HG02571 (cell line): ENCODE measurements around the gene BBC3.
A peak's percentile ranks its signal among the peaks of the same experiment; 100 is the strongest.
"Not testable (repeated sequence)": the region's sequence is repeated elsewhere in the genome, so short reads cannot be mapped to it uniquely, and the experiment has no call there.

Source experiments
- ATAC-seq: cut with Tn5 transposase; IDR thresholded peaks from one replicate; pipeline ENCODE4 v1.9.1; 2021; ENCODE audit warnings: mild to moderate bottlenecking, moderate library complexity; ENCODE audit not compliant: unreplicated experiment

The BBC3 gene

DNA sequence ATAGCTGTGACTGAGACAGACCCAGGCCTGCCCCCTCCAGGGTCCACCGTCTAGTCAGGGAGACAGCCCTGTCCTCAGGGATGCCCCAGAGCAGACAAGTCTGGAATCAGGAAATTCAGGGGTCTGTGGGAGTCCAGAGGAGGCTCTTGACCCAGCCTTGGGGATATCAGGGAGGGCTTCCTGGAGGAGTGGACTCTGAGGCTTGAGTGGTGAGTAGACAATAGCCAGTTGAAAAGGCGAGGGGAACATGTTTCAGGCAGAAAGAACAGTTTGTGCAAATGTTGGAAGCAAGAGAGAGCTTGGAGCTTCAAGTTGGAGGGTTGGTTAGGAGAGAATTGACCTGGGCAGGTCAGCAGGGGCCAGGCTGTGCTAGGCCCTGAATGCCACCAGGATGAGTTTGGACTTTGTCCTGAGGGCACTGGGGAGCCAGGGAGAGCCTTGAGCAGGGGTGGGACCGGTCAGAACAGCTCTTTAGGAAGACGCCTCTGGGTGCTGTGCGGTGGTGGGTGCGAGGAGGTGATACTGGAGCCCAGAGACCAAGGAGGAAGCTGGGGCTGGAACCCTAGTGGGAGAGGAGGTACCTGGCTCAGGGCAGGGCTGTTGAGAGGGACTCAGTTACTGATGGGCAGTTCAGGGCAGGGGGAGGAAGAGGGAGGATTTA lies 28.0 kb upstream of the BBC3 start:
- ATAC-seq = no peak

GRCh38 chr19:47258434-47258833 lies 27.4 kb upstream of the BBC3 start:
- no peak for ATAC-seq

GRCh38 chr19:47257411-47258169 lies 26.6 kb upstream of the BBC3 start:
- no peak for ATAC-seq

DNA sequence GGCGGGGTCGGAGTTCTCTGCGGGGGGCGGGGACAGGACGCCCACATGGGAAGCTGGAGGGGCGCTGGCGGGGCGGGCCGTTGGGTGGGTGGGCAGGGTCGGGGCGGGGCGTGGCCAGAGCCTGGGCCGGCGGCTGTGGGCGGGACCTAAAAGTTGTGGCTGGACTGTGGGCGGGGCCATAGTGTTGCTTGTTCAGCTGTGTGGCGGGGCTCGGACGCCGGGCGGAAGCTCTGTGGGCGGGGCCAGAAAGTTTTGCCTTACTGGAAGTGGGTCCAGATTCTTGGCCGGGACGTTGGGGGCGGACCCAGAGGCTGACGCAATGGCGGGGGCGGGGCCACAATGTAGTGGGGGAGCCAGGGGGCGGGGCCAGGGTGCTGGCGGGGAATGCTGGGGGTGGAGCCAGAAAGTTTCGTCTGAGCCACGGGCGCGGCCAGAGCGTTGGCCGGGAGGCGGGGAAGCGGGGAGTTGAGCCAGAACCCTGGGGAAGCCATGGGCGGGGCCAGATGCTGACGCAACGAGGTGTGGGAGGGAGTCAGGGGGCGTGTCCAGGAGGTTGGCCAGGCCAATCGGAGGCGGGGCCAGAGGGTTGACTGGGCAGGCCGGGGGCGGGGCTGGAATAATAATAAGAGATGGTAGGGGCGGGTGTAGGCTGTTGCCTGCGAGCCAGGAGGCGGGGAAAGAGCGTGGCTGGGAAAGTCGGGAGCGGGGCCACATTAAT lies 25.9 kb upstream of the BBC3 start:
- ATAC-seq = peak; percentile 68

- peak; percentile 43 for ATAC-seq
Measured at GRCh38 chr19:47255879-47256692, 25.1 kb upstream of the BBC3 start, which contains the start of gene CCDC9. Gene CCDC9 (plus strand): TSS chr19:47256525. CDS start chr19:47258401, 1,876 bp downstream.

GRCh38 chr19:47253970-47254369 lies 23.0 kb upstream of the BBC3 start:
- ATAC-seq = no peak

GRCh38 chr19:47253467-47253881 lies 22.5 kb upstream of the BBC3 start:
- no peak for ATAC-seq

DNA sequence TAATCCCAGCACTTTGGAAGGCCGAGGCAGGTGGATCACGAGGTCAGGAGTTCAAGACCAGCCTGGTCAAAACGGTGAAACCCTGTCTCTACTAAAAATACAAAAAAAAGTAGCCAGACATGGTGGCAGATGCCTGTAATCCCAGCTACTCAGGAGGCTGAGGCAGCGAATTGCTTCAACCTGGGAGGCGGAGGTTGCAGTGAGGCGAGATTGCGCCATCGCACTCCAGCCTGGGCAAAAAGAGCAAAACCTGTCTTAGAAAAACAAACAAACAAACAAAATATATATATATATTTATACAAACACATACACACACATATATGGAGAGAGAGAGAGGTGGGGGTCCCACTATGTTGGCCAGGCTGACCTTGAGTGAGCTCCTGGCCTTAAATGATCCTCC lies 22.0 kb upstream of the BBC3 start:
- ATAC-seq = not testable (repeated sequence)

- no peak for ATAC-seq
Measured at GRCh38 chr19:47247308-47247990, 16.4 kb upstream of the BBC3 start.

GRCh38 chr19:47243776-47244547 lies 13.0 kb upstream of the BBC3 start:
- ATAC-seq = peak; percentile 37

DNA sequence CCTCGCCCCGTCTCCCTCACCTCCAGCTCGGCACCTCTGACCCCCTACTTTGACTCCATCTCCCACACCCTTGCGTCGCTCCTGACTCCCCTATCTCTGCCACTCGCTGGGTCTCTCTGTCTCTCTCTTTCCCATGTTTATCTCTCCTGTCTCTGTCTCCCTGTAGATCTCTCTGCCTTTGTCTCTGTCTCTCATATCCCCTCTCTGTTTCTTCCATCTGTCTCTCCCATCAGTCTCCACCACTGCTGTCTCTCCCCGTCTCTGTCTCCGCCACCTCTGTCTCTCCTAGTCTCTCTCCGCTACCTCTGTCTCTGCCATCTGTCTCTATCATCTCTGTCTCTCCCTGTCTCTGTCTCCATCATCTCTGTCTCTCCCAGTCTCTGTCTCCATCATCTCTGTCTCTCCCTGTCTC lies 12.4 kb upstream of the BBC3 start:
- ATAC-seq = no peak

DNA sequence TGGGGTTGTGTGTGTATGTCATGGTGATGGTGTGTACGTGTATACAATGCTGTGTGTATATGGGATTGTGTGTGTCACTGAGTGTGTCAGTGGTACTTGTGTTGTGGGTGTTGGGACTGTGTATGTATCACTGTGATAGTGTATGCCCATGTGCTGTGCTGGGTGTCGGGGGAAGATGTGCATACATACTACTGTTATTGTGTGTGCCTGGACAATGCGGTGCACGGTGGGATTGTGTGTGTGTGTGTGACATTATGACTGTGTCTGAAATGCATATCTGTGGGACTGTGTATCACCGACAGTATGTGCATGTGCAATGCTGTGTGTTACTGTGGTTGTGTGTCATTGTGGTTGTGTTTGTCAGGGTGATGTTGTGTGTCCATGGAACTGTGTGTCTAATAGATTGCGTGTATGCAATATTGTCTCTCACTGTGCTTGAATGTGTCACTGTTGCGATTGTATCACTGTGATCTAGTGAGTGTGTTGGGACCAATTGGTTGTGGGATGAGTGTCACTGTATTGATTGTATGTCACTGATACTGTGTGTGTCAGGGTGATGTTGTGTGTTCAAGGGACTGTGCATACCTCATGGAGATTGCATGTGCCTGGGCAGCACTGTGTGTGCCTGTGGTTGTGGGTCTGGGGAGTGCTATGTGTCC lies 11.0 kb upstream of the BBC3 start:
- ATAC-seq = no peak

- no peak for ATAC-seq
Measured at GRCh38 chr19:47240996-47241918, 10.3 kb upstream of the BBC3 start.

DNA sequence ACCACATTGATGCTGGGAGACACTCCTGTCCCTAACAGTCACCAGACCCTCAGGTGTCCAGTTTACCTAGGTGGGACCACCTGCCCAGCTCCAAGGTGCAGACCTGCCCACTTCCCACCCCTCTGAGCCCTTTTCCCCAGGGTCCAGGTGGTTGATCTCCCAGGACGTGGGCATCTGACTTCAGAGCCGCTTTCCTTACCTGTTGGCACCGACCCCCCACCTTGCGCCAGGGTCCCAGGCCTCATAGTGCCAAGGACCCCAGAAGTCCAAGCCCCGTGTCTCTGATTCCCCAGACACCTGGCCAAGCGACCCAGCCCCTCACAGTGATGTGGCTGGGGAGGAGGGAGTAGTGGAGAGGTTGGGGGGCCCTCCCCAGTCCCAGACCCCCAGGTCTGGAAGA lies 9.6 kb upstream of the BBC3 start:
- ATAC-seq = no peak

DNA sequence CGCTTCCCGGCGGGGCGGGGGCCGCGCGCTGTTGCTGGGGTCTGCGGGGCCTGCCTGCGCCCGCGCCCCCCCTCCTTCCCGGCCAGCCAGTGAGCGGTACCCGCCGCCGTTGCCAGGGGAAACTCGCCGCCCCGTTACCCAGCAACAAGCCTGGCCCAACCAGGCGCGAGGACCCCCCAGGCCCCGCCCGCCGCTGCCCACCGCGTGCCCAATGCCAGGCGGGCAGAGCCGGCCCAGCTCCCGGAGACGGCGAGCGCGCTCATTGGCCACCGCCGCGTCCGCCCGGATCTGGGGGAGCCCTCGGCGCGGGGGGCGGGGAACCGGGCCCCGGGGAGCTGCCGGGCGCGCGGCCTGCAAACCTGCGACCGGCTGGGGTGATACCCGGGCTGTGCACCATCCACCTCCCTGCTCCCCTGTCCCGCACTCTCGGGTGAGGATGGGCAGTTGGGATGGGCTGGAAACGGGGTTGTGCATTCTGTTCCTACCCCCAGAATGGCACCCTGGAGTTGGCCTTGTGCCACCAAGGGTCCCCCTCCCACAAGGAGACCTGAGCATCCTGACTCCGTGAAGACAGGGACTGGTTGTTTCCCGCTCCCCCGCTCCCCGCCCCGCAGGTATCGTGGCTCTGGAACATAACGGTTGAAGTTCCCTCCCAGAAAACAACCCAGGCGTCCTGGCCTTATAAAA lies 8.8 kb upstream of the BBC3 start:
- no peak for ATAC-seq

GRCh38 chr19:47239152-47239551 lies 8.2 kb upstream of the BBC3 start:
- no peak for ATAC-seq

DNA sequence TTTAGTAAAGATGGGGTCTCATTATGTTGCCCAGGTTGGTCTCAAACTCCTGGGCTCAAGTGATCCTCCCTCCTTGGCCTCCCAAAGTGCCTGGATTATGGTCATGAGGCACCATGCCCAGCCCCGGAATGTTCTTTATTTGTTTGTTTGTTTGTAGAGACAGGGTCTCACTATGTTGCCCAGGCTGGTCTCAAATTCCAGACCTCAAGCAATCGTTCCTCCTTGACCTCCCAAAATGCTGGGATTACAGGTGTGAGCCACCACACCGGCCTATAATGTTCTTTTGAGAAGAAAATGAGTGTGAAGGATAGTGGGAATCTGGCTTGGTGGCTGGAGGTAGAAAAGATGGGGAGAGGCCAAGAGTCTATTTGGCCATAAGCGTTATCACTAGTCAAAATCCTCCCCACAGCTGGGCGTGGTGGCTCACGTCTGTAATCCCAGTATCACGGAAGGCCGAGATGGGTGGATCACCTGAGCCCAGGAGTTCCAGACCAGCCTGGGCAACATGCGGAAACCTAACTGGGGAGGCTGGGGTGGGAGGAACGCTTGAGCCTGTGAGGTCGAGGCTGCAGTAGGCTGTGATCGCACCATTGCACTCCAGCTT lies 5.2 kb upstream of the BBC3 start:
- ATAC-seq = no peak
